Mesendoderm (in vitro differentiated cells): ENCODE data around the gene PLXNB1.

Experiments used
- DNase-seq: peaks from one replicate; pipeline ENCODE4 v3.0.0; 2013
- H2AK5ac ChIP-seq: 2 replicates; pipeline ENCODE4 v1.6.1; 2013; ENCODE audit warnings: low read length, inconsistent platforms
- H2BK120ac ChIP-seq: 2 replicates; pipeline ENCODE4 v1.6.1; 2013; ENCODE audit warnings: low read depth, mild to moderate bottlenecking, low read length, moderate library complexity, mixed read lengths
- H2BK15ac ChIP-seq: replicated peaks from 2 replicates; pipeline ENCODE4 v1.6.1; 2013; ENCODE audit warnings: low read depth, mild to moderate bottlenecking, moderate library complexity
- H2BK5ac ChIP-seq: 2 replicates; pipeline ENCODE4 v1.6.1; 2013; ENCODE audit warnings: low read length, inconsistent platforms
- H3K18ac ChIP-seq: 2 replicates; pipeline ENCODE4 v1.6.1; 2013; ENCODE audit warnings: mild to moderate bottlenecking, low read length, mixed read lengths
- H3K23ac ChIP-seq: one replicate; pipeline ENCODE4 v1.6.1; 2013; ENCODE audit warnings: low read length
- H3K27ac ChIP-seq: 2 replicates; pipeline ENCODE4 v1.5.1; 2013; ENCODE audit warnings: low read depth, mild to moderate bottlenecking, inconsistent platforms, low read length, moderate library complexity
- H3K27me3 ChIP-seq: 2 replicates; pipeline ENCODE4 v1.6.1; 2013; ENCODE audit warnings: low read length, control low read depth, mild to moderate bottlenecking, inconsistent platforms; ENCODE audit not compliant: insufficient read depth, poor library complexity
- H3K36me3 ChIP-seq: 2 replicates; pipeline ENCODE4 v1.6.1; 2013; ENCODE audit warnings: low read length, inconsistent platforms; ENCODE audit not compliant: control insufficient read depth, insufficient read depth
- H3K4ac ChIP-seq: one replicate; pipeline ENCODE4 v1.6.1; 2013; ENCODE audit warnings: low read depth, mild to moderate bottlenecking, low read length, moderate library complexity
- H3K4me1 ChIP-seq: 2 replicates; pipeline ENCODE4 v1.6.1; 2013; ENCODE audit warnings: low read depth, low read length, inconsistent platforms; ENCODE audit not compliant: control insufficient read depth
- H3K4me2 ChIP-seq: 2 replicates; pipeline ENCODE4 v1.6.1; 2013; ENCODE audit warnings: low read length
- H3K4me3 ChIP-seq: 2 replicates; pipeline ENCODE4 v1.5.1; 2013; ENCODE audit warnings: mild to moderate bottlenecking, low read length
- H3K56ac ChIP-seq: one replicate; pipeline ENCODE4 v1.6.1; 2013; ENCODE audit warnings: low read length
- H3K79me1 ChIP-seq: 2 replicates; pipeline ENCODE4 v1.6.1; 2013; ENCODE audit warnings: low read length, inconsistent platforms
- H3K79me2 ChIP-seq: 2 replicates; pipeline ENCODE4 v1.6.1; 2013; ENCODE audit warnings: mild to moderate bottlenecking, low read length; ENCODE audit not compliant: control insufficient read depth, insufficient read depth
- H3K9ac ChIP-seq: 2 replicates; pipeline ENCODE4 v1.6.1; 2013; ENCODE audit warnings: low read length, inconsistent platforms
- H4K5ac ChIP-seq: one replicate; pipeline ENCODE4 v1.6.1; 2013; ENCODE audit warnings: low read length
- H4K8ac ChIP-seq: one replicate; pipeline ENCODE4 v1.6.1; 2013; ENCODE audit warnings: low read depth, mild to moderate bottlenecking, control low read depth, low read length, moderate library complexity
- WGBS: extraction: QIAGEN DNeasy Blood & Tissue Kit; methylation state at CpG from one replicate; pipeline ENCODE4 v1.1.7; 2013; ENCODE audit warnings: low lambda C conversion rate, missing lambda C conversion rate; ENCODE audit not compliant: insufficient coverage; ENCODE audit errors: extremely low coverage; 5-methylcytosine and 5-hydroxymethylcytosine counted together

The PLXNB1 gene

DNA sequence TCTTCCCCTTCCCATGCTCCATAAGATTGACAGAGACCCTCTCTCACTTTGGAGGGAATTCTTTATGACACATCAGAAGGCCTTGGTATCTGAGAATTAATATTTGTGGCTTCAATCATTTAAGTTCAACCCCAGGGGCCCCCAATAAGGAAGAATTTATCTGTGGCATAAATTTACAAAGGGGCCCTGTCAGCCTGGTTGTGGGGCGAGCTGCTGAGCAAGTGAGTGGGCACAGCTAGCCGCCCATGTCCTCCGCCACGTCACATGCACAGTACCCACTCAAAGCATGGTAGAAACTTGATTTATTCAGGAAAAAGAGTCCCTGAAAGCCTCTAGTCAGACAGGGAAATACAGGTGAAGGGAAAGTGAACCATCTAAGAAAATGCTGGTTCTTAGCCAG lies 13.3 kb downstream of the PLXNB1 start:
- H4K5ac ChIP-seq: no peak overlapping the region
- no peak overlapping the region for H3K4me3 ChIP-seq
- no peak overlapping the region for H2BK15ac ChIP-seq
- H3K27ac ChIP-seq: no peak overlapping the region
- H3K4me1 ChIP-seq: no peaks in the 10 kb centered on the region
- no peak overlapping the region for H3K4me2 ChIP-seq
- no peak overlapping the region for H2BK5ac ChIP-seq
- no peak overlapping the region for H3K9ac ChIP-seq
- peaks cover 22% of the 10 kb centered on the region for H3K36me3 ChIP-seq
- no peak overlapping the region for H3K4ac ChIP-seq
- no peak overlapping the region for H3K23ac ChIP-seq
- H3K18ac ChIP-seq: no peak overlapping the region
- H4K8ac ChIP-seq: no peak overlapping the region
- no peak overlapping the region for H3K56ac ChIP-seq
- WGBS: no CpG with 5 or more reads among the region's 4 CpGs
- DNase-seq: no peak
- H3K27me3 ChIP-seq: no peaks in the 10 kb centered on the region
- H3K79me1 ChIP-seq: peaks cover 3% of the 10 kb centered on the region
- H2BK120ac ChIP-seq: no peak overlapping the region
- no peak overlapping the region for H2AK5ac ChIP-seq
- no peaks in the 10 kb centered on the region for H3K79me2 ChIP-seq

DNA sequence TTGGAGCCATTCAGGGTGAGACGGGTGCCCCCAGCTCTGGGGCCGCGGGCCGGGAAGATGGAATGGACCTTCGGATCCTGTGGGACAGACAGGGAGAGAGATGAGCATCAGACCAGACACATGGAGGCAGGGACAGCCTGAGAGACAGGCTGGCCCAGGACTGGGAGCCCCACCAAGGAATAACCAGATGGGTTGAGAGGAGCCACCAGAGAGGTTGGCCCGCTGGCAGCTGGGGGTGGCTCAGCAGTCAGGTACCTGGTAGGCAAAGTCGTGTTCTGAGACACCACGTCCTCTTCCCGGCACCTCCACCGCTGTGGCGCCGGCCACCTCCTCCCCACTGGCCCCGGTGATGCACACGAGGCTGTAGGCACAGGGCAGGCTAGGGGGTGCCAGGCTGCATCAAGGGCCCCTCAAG lies 13.8 kb downstream of the PLXNB1 start:
- Histone ChIP-seq H3K79me2 (no peaks in the 10 kb centered on the region), H2BK5ac (no peak overlapping the region), H3K36me3 (peaks cover 24% of the 10 kb centered on the region), H3K27ac (no peak overlapping the region), H2AK5ac (no peak overlapping the region), H3K4ac (no peak overlapping the region), H3K4me1 (no peaks in the 10 kb centered on the region), H2BK120ac (no peak overlapping the region), H3K18ac (no peak overlapping the region), H3K79me1 (peaks cover 3% of the 10 kb centered on the region), H3K4me2 (no peak overlapping the region), H2BK15ac (no peak overlapping the region), H3K4me3 (no peak overlapping the region), H4K5ac (no peak overlapping the region), H3K27me3 (no peaks in the 10 kb centered on the region), H4K8ac (no peak overlapping the region), H3K23ac (no peak overlapping the region), H3K9ac (no peak overlapping the region), H3K56ac (no peak overlapping the region)
- no CpG with 5 or more reads among the region's 14 CpGs for WGBS
- DNase-seq: no peak

DNA sequence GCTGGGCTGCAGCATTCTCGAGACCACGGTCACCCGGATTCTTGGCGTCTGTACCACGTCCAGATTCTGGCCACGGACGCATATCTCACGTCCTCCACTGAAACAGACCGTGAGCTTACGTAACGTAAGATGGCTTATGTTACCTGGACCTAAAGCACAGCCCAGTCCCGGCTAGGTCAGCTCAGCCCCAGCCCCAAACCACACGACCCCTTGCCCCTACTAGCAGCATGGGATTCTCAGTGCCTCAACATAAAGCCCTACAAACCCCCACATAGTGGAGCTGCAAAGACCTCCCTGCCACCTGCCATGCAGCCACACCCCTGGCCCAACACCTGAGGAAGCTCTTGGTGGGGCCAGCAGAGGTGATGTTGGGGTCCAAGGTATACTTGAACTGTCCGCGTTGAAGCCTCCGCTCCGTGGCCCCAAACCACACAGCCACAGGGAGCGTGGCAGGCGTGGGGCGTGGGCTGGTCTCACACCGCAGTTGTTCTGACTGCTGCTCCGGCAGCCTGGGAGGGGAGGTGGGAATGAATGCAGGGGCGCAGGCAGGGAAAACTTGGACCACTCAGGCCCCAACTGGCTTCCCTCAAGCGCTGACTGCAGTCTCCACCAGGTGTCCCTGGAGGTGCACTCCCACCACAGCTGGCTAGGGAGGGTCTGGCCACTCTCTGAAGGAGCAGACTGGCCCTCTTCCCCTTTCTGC lies 14.5 kb downstream of the PLXNB1 start:
- no CpG with 5 or more reads among the region's 24 CpGs for WGBS

DNA sequence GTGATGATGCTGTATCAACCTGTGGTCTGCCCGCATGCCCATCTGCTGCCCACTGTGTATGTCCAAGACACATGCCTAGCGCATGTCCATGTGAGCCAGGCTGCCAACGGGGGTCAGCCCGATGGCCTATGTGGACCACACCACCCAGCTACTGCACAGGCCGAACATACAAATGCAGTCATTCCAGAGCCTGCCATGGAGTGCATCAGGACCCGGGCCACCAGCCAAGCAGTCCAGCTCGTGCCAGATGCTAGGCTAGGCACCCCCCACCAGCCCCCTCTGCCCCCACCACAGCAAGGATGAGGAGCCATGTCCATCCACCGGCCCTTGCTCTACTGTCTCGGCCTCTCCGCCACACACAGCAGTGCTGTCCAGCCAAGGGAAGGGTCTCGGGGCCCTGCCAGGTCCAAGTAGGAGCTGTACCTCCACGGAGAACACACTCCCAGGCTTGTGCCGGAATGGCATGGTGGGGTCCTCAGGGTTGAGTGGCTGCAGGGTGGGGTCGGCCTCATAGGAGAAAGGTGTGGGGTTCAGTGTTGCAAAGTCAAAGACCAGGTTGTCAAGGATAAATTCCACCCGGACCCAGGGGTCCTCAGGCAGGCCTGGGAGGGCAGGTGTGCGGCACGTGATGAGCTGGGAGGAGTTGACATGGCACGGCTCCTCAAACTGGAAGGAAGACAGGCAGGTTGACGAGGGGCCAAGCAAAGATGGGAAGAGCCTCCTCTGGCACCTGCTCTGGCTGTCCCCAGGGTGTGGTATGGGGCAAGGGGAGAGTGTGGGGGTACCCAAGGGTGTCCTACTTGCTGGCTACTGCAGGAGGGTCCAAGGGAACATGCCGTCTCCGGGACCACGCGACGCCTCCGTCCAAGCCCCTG lies 15.3 kb downstream of the PLXNB1 start:
- Histone ChIP-seq H3K79me2 (no peaks in the 10 kb centered on the region), H3K4me3 (no peak overlapping the region), H2BK5ac (no peak overlapping the region), H2BK120ac (no peak overlapping the region), H3K36me3 (peaks cover 30% of the 10 kb centered on the region), H2AK5ac (no peak overlapping the region), H3K9ac (no peak overlapping the region), H3K56ac (no peak overlapping the region), H3K4ac (no peak overlapping the region), H4K5ac (no peak overlapping the region), H3K27ac (no peak overlapping the region), H3K4me2 (no peak overlapping the region), H3K4me1 (no peaks in the 10 kb centered on the region), H2BK15ac (no peak overlapping the region), H4K8ac (no peak overlapping the region), H3K18ac (no peak overlapping the region), H3K79me1 (no peaks in the 10 kb centered on the region), H3K23ac (no peak overlapping the region), H3K27me3 (no peaks in the 10 kb centered on the region)
- WGBS: no CpG with 5 or more reads among the region's 25 CpGs
- DNase-seq: no peak

More for the DNA sequence above, 14.5 kb downstream of the PLXNB1 start:
- Histone ChIP-seq H3K27ac (no peak overlapping the region), H3K79me1 (no peaks in the 10 kb centered on the region), H3K79me2 (no peaks in the 10 kb centered on the region), H3K56ac (no peak overlapping the region), H3K9ac (no peak overlapping the region), H2BK5ac (no peak overlapping the region), H3K18ac (no peak overlapping the region), H2BK15ac (no peak overlapping the region), H3K23ac (no peak overlapping the region), H3K36me3 (peaks cover 27% of the 10 kb centered on the region), H3K4ac (no peak overlapping the region), H3K4me3 (no peak overlapping the region), H3K4me2 (no peak overlapping the region), H2AK5ac (no peak overlapping the region), H3K27me3 (no peaks in the 10 kb centered on the region), H4K5ac (no peak overlapping the region), H3K4me1 (no peaks in the 10 kb centered on the region), H2BK120ac (no peak overlapping the region), H4K8ac (no peak overlapping the region)
- DNase-seq: no peak

DNA sequence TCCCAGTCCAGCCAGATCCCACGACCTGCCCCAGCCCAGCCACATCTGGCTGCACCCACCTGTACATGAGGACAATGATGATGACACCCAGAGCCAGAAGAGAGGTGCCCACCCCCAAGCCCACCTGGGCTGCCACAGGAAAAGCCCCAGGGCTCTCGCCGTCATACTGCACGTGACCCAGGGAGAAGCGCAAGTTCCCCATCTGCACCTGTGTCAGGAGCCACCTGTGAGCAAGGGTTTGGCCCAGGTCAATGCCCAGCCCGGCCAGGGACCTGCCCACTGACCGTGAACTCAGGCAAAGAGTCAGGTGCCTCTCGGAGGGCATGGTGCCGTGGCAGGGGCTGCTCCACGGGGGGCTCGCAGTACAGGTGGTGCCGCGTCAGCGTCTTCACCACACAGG lies 16.3 kb downstream of the PLXNB1 start:
- WGBS: no CpG with 5 or more reads among the region's 14 CpGs
- Histone ChIP-seq H3K4me2 (no peak overlapping the region), H3K79me2 (no peaks in the 10 kb centered on the region), H2AK5ac (no peak overlapping the region), H2BK15ac (no peak overlapping the region), H4K8ac (no peak overlapping the region), H3K56ac (no peak overlapping the region), H3K27ac (no peak overlapping the region), H4K5ac (no peak overlapping the region), H3K4ac (no peak overlapping the region), H3K9ac (no peak overlapping the region), H3K27me3 (no peaks in the 10 kb centered on the region), H2BK120ac (no peak overlapping the region), H2BK5ac (no peak overlapping the region), H3K4me3 (no peak overlapping the region), H3K18ac (no peak overlapping the region), H3K23ac (no peak overlapping the region), H3K36me3 (peaks cover 30% of the 10 kb centered on the region), H3K79me1 (no peaks in the 10 kb centered on the region), H3K4me1 (no peaks in the 10 kb centered on the region)
- no peak for DNase-seq
